ENCODE results near the gene SERPINB1.

DNA sequence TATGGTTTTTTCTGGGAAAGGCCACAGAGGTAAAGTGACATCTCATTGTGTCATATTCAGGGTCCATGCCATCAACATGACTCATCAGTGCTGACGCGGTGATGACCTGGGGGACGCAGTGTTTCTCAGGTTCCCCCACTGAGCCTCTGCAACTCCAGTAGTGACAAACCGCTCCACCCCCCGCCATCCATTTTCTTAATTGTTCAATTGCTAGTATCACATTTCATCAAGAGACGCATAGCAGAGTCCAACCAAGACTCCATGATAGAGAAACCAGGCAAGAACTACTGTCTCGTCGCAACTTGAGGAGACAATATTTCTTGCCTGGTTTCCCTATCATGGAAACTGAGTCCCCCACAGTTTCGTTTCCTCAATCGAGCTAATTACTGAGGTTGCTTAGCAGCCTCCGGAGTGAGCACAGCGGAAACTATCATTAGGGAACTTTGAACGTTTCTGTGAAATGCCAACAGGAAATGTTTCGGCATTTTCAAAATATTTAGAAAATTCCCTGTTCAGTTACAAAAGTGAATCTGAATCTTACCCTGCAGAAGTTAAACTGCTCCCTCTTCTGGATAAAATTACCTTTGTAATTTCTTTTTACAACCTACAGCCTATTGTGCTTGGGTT lies 12.2 kb upstream of the SERPINB1 start:
- TF ChIP-seq, protein P1, sequence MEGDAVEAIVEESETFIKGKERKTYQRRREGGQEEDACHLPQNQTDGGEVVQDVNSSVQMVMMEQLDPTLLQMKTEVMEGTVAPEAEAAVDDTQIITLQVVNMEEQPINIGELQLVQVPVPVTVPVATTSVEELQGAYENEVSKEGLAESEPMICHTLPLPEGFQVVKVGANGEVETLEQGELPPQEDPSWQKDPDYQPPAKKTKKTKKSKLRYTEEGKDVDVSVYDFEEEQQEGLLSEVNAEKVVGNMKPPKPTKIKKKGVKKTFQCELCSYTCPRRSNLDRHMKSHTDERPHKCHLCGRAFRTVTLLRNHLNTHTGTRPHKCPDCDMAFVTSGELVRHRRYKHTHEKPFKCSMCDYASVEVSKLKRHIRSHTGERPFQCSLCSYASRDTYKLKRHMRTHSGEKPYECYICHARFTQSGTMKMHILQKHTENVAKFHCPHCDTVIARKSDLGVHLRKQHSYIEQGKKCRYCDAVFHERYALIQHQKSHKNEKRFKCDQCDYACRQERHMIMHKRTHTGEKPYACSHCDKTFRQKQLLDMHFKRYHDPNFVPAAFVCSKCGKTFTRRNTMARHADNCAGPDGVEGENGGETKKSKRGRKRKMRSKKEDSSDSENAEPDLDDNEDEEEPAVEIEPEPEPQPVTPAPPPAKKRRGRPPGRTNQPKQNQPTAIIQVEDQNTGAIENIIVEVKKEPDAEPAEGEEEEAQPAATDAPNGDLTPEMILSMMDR (IDR thresholded peaks at IDR 0.05), result peak in 2 of 3 donors; percentile 42 to 43
- TF ChIP-seq POLR2A (IDR thresholded peaks at IDR 0.05) (no peak), POLR2AphosphoS5 (IDR thresholded peaks at IDR 0.05) (no peak)
